Karpas-422 (cell line): ENCODE results near the gene PMEL. TPM values are rescaled to one million over a fixed set of nuclear protein-coding genes. Genes with fewer than 3 reads are reported as not detected.

Experiments used
- DNase-seq: peaks from one replicate; pipeline ENCODE4 v3.0.0-alpha.2; 2015
- H2AFZ ChIP-seq: fragments of 200-600 bp; sonication (generic); 2 replicates; pipeline ENCODE4 v1.6.1; 2014; ENCODE audit warnings: antibody characterized with exemption, low read length, mixed read lengths
- H3K27ac ChIP-seq: fragments of 200-600 bp; sonication (generic); 2 replicates; pipeline ENCODE4 v1.5.1; 2014; ENCODE audit warnings: mild to moderate bottlenecking, low read length, moderate library complexity
- H3K27me3 ChIP-seq: fragments of 200-600 bp; sonication (generic); 2 replicates; pipeline ENCODE4 v1.6.1; 2014; ENCODE audit warnings: low read length, mixed read lengths
- H3K36me3 ChIP-seq: fragments of 200-600 bp; sonication (generic); 2 replicates; pipeline ENCODE4 v1.6.1; 2014; ENCODE audit warnings: low read length, mixed read lengths; ENCODE audit not compliant: insufficient read depth
- H3K4me1 ChIP-seq: fragments of 200-600 bp; sonication (generic); 2 replicates; pipeline ENCODE4 v1.6.1; 2014; ENCODE audit warnings: mild to moderate bottlenecking, low read length, mixed read lengths
- H3K4me2 ChIP-seq: fragments of 200-600 bp; sonication (generic); 2 replicates; pipeline ENCODE4 v1.6.1; 2014; ENCODE audit warnings: low read length, low read depth, mild to moderate bottlenecking; ENCODE audit not compliant: poor library complexity, severe bottlenecking
- H3K4me3 ChIP-seq: fragments of 200-600 bp; sonication (generic); 2 replicates; pipeline ENCODE4 v1.5.1; 2014; ENCODE audit warnings: mild to moderate bottlenecking, antibody characterized with exemption, low read length, mixed read lengths
- H3K79me2 ChIP-seq: fragments of 200-600 bp; sonication (generic); 2 replicates; pipeline ENCODE4 v1.6.1; 2014; ENCODE audit warnings: mild to moderate bottlenecking, low read length, mixed read lengths
- H3K9ac ChIP-seq: fragments of 200-600 bp; sonication (generic); 2 replicates; pipeline ENCODE4 v1.6.0; 2014; ENCODE audit warnings: low read length
- H3K9me2 ChIP-seq: fragments of 200-600 bp; sonication (generic), shearing (Covaris generic); replicated peaks from 2 replicates; pipeline ENCODE4 v1.6.0; 2014; ENCODE audit warnings: mild to moderate bottlenecking, low read length, moderate library complexity; ENCODE audit not compliant: insufficient read depth
- H3K9me3 ChIP-seq: fragments of 300-700, 200-600 bp; sonication (generic); 2 replicates; pipeline ENCODE4 v1.6.1; 2014; ENCODE audit warnings: low read length, mixed read lengths
- H4K20me1 ChIP-seq: fragments of 200-600 bp; sonication (generic); 2 replicates; pipeline ENCODE4 v1.6.1; 2014; ENCODE audit warnings: mild to moderate bottlenecking, antibody characterized with exemption, low read length, low read depth; ENCODE audit not compliant: insufficient read depth
- total RNA-seq: library from RNA; depleted of rRNA; stranded (reverse); fragments of >200 nt; shearing (Covaris generic); gene quantifications from 2 replicates; pipeline ENCODE4 v1.2.3, GENCODE V29; 2014; ENCODE audit warnings: low replicate concordance; rRNA removed

The PMEL gene
- total RNA-seq, 1 experiment from 2014 or later = 8.8 TPM

GRCh38 chr12:55915482-55915859, 50.4 kb downstream of the PMEL start:
- Histone ChIP-seq H3K4me3 (no peak overlapping the region), H3K9me3 (no peaks in the 10 kb centered on the region), H3K27me3 (no peaks in the 10 kb centered on the region), H2AFZ (no peak overlapping the region), H4K20me1 (no peaks in the 10 kb centered on the region), H3K79me2 (peaks cover 88% of the 10 kb centered on the region), H3K27ac (no peak overlapping the region), H3K36me3 (peaks cover 18% of the 10 kb centered on the region; the same call in 1 of the 2 replicates), H3K4me2 (no peak overlapping the region), H3K4me1 (no peaks in the 10 kb centered on the region), H3K9ac (no peak overlapping the region), H3K9me2 (no peaks in the 10 kb centered on the region)
- no peak for DNase-seq

- H3K27me3 ChIP-seq = no peaks in the 10 kb centered on the region
- no peak overlapping the region for H2AFZ ChIP-seq
- H3K4me1 ChIP-seq = no peaks in the 10 kb centered on the region
- peaks cover 12% of the 10 kb centered on the region; the same call in 1 of the 2 replicates for H3K36me3 ChIP-seq
- no peaks in the 10 kb centered on the region for H3K9me3 ChIP-seq
- no peak overlapping the region for H3K4me3 ChIP-seq
- H4K20me1 ChIP-seq = no peaks in the 10 kb centered on the region
- peaks cover 81% of the 10 kb centered on the region for H3K79me2 ChIP-seq
- DNase-seq = no peak
- no peak overlapping the region for H3K9ac ChIP-seq
- no peaks in the 10 kb centered on the region for H3K9me2 ChIP-seq
- H3K4me2 ChIP-seq = no peak overlapping the region
- H3K27ac ChIP-seq = no peak overlapping the region
Measured at GRCh38 chr12:55912908-55913307, 52.9 kb downstream of the PMEL start.

- peaks cover 55% of the 10 kb centered on the region for H3K79me2 ChIP-seq
- no peak overlapping the region for H3K4me3 ChIP-seq
- H2AFZ ChIP-seq = no peak overlapping the region
- H3K27me3 ChIP-seq = no peaks in the 10 kb centered on the region
- no peak overlapping the region for H3K4me2 ChIP-seq
- no peaks in the 10 kb centered on the region for H3K9me2 ChIP-seq
- no peak for DNase-seq
- peaks cover 12% of the 10 kb centered on the region; the same call in 1 of the 2 replicates for H3K36me3 ChIP-seq
- no peak overlapping the region for H3K9ac ChIP-seq
- no peaks in the 10 kb centered on the region for H3K4me1 ChIP-seq
- no peaks in the 10 kb centered on the region for H4K20me1 ChIP-seq
- no peak overlapping the region for H3K27ac ChIP-seq
- no peaks in the 10 kb centered on the region for H3K9me3 ChIP-seq
Measured at GRCh38 chr12:55909513-55909884, 56.3 kb downstream of the PMEL start.

- no peaks in the 10 kb centered on the region for H3K4me1 ChIP-seq
- DNase-seq = no peak
- no peak overlapping the region for H3K4me3 ChIP-seq
- no peaks in the 10 kb centered on the region for H3K9me3 ChIP-seq
- no peak overlapping the region for H3K27ac ChIP-seq
- no peak overlapping the region for H3K4me2 ChIP-seq
- peaks cover 11% of the 10 kb centered on the region; the same call in 1 of the 2 replicates for H3K36me3 ChIP-seq
- H3K27me3 ChIP-seq = no peaks in the 10 kb centered on the region
- H4K20me1 ChIP-seq = no peaks in the 10 kb centered on the region
- peaks cover 49% of the 10 kb centered on the region for H3K79me2 ChIP-seq
- H2AFZ ChIP-seq = no peak overlapping the region
- H3K9ac ChIP-seq = no peak overlapping the region
- no peaks in the 10 kb centered on the region for H3K9me2 ChIP-seq
Measured at GRCh38 chr12:55908726-55909512, 56.9 kb downstream of the PMEL start.

GRCh38 chr12:55906056-55906455, 59.8 kb downstream of the PMEL start:
- DNase-seq = no peak
- Histone ChIP-seq H3K27me3 (no peaks in the 10 kb centered on the region), H2AFZ (no peak overlapping the region), H3K9me2 (no peaks in the 10 kb centered on the region), H3K79me2 (peaks cover 26% of the 10 kb centered on the region), H4K20me1 (no peaks in the 10 kb centered on the region), H3K4me2 (no peak overlapping the region), H3K9ac (no peak overlapping the region), H3K9me3 (no peaks in the 10 kb centered on the region), H3K4me3 (no peak overlapping the region), H3K27ac (no peak overlapping the region), H3K36me3 (no peaks in the 10 kb centered on the region), H3K4me1 (no peaks in the 10 kb centered on the region)

Other genes starting within 250 kb of the PMEL start
- 83.4 and 191 TPM in 2 replicates for gene BLOC1S1, start 250.0 kb downstream of the PMEL start, total RNA-seq
- 12.4 and 12.8 TPM in 2 replicates for gene RDH5, start 245.6 kb downstream of the PMEL start, total RNA-seq
- gene CD63, start 237.0 kb downstream of the PMEL start, total RNA-seq = 150 and 266 TPM in 2 replicates
- gene GDF11, start 222.9 kb downstream of the PMEL start, total RNA-seq = 2.9 and 7.8 TPM in 2 replicates
- 64.9 and 100 TPM in 2 replicates for gene SARNP, start 148.3 kb downstream of the PMEL start, total RNA-seq
- gene ORMDL2, start 148.0 kb downstream of the PMEL start, total RNA-seq = 32.6 and 37.4 TPM in 2 replicates
- 28.6 and 36.9 TPM in 2 replicates for gene DNAJC14, start 136.5 kb downstream of the PMEL start, total RNA-seq
- gene MMP19, start 123.1 kb downstream of the PMEL start, total RNA-seq = 0.11 TPM in 1 of 2 replicates, not detected in the other
- gene PYM1, start 38.1 kb downstream of the PMEL start, total RNA-seq = 58.9 and 63.8 TPM in 2 replicates
- 70.4 and 88.5 TPM in 2 replicates for gene DGKA, start 34.9 kb downstream of the PMEL start, total RNA-seq
- gene CDK2, start 788 bp upstream of the PMEL start, total RNA-seq = 35.3 and 49.9 TPM in 2 replicates
- 43.8 and 62.4 TPM in 2 replicates for gene RAB5B, start 8.0 kb upstream of the PMEL start, total RNA-seq
- 3.1 and 11.0 TPM in 2 replicates for gene SUOX, start 31.2 kb upstream of the PMEL start, total RNA-seq
- 1.0 and 7.4 TPM in 2 replicates for gene IKZF4, start 55.0 kb upstream of the PMEL start, total RNA-seq
- gene RPS26, start 75.9 kb upstream of the PMEL start, total RNA-seq = 417 and 1,471 TPM in 2 replicates
- gene ERBB3, start 114.1 kb upstream of the PMEL start, total RNA-seq = not detected in 2 replicates
- 111 and 267 TPM in 2 replicates for gene PA2G4, start 138.5 kb upstream of the PMEL start, total RNA-seq
- gene RPL41, start 150.6 kb upstream of the PMEL start, total RNA-seq = 7,506 and 9,874 TPM in 2 replicates
- gene ZC3H10, start 152.2 kb upstream of the PMEL start, total RNA-seq = 11.9 and 13.4 TPM in 2 replicates
- 75.3 and 75.7 TPM in 2 replicates for gene ESYT1, start 162.2 kb upstream of the PMEL start, total RNA-seq
- 33.1 and 94.4 TPM in 2 replicates for gene MYL6B, start 186.5 kb upstream of the PMEL start, total RNA-seq
- 640 and 780 TPM in 2 replicates for gene MYL6, start 192.3 kb upstream of the PMEL start, total RNA-seq
- 26.2 and 42.2 TPM in 2 replicates for gene SMARCC2, start 223.4 kb upstream of the PMEL start, total RNA-seq